ENCODE results near the gene USH2A.
"Not testable (repeated sequence)": the region's sequence is repeated elsewhere in the genome, so short reads cannot be mapped to it uniquely, and the experiment has no call there.

The USH2A gene

DNA sequence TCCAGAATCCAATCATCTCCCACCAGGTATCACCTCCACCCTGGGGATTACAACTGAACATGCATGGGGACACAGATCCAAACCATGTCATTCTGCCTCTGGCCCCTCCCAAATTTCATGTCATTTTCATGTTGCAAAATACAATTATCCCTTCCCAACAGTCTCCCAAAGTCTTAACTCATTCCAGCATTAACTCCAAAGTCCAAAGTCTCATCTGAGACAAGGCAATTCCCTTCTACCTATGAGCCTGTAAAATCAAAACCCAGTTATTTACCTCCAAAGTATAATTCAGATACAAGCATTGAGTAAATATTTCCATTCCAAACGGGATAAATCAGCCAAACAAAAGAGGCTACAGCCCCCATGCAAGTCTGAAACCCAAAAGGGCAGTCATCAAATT, 73.1 kb downstream of the USH2A start:
- TF ChIP-seq ZNF274 (IDR thresholded peaks at IDR 0.05; ENCODE audit: low read depth, low read length) = no peak
- no peak overlapping the region for H3K4me3 ChIP-seq (ENCODE audit: low read length)

DNA sequence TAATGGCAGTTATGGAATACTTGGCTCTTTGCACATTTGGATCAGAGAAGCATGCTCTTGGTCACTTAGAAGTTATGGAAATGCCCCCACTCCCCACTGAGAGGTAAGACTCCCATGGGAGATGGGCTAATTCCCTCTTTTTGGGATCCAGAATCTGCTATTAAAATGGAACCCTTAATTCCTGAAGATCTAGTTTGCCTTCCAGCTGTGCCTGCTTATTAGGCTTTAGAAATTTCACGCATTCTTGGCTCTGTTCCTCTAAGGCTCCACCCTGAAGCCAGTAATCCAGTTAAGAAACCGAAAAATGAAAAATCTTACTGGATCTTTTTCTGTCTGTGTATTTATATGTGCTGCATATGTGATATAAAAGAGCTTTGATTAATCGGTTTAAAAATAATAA, 76.7 kb downstream of the USH2A start:
- no peak overlapping the region for H3K4me3 ChIP-seq (ENCODE audit: low read length)
- TF ChIP-seq ZNF274 (IDR thresholded peaks at IDR 0.05; ENCODE audit: low read depth, low read length) = no peak

DNA sequence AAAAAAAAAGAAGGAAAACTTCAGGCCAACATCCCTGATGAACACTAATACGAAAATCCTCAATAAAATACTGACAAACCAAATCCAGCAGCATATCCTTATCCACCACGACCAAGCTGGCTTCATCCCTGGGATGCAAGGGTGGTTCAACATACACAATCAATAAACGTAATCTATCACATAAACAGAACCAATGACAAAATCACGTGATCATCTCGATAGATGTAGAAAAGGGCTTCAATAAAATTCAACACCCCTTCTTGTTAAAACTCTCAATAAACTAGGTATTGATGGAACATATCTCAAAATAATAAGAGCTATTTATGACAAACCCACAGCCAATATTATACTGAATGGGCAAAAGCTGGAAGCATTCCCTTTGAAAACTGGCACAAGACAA, 82.7 kb downstream of the USH2A start:
- H3K4me3 ChIP-seq (ENCODE audit: low read length) = not testable (repeated sequence)

DNA sequence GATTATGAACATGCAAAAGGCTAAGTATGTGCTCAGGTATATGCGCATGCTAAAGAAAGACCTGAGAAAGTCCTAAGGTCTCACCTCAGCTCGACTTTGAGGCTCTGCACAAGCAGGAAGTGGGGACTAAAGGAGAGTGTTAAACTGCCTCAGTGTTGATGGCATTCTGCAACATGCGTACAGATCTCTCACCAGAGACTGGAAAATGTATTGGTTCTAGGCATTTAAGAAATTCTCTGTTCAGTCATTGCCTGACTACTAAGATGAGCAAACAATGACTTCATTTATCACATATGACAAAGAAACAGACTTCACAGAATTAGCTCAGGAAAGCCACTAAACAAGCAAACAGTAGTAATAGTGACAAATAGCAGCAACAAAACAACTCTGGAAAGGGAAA, 90.8 kb downstream of the USH2A start:
- H3K4me3 ChIP-seq (ENCODE audit: low read length) = no peak overlapping the region
- TF ChIP-seq ZNF274 (IDR thresholded peaks at IDR 0.05; ENCODE audit: low read depth, low read length) = no peak

DNA sequence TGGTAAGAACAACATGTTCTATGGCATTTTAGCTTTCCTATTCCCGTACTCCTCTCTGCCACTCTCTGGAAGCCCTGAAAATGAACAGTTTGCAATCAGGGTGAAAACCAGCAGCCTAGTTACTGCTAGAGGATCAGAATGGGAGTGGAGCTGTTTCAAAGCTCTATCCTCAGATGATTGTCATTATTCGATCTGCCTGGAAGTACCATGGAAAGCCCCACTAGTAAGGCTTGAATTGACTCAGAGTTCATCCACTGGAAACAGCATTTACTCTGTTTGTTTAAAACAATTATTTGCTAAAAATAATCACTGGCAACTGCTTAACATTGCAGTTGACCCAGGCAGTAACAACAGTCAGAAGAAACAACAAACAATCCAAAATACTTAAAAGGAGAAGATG, 91.2 kb downstream of the USH2A start:
- no peak for TF ChIP-seq ZNF274 (IDR thresholded peaks at IDR 0.05; ENCODE audit: low read depth, low read length)
- no peak overlapping the region for H3K4me3 ChIP-seq (ENCODE audit: low read length)

DNA sequence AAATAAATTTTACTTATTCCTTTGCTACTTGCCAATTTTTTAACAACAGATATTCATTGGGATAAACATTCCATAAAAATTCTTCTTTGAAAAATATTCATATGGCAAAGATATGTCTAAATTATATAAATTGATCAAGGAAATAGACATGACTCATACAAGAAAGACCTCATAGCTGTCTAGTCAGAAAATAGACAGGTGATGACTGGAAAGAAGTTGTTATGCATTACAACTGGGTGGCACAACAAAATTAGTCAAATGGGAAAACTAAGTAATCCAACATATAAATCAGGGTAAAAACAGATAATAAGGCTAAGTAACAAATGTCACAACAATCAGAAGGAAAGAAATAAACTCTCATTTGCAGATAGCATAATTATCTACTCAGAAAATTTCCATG, 92.0 kb downstream of the USH2A start:
- no peak overlapping the region for H3K4me3 ChIP-seq (ENCODE audit: low read length)
- no peak for TF ChIP-seq ZNF274 (IDR thresholded peaks at IDR 0.05; ENCODE audit: low read depth, low read length)

DNA sequence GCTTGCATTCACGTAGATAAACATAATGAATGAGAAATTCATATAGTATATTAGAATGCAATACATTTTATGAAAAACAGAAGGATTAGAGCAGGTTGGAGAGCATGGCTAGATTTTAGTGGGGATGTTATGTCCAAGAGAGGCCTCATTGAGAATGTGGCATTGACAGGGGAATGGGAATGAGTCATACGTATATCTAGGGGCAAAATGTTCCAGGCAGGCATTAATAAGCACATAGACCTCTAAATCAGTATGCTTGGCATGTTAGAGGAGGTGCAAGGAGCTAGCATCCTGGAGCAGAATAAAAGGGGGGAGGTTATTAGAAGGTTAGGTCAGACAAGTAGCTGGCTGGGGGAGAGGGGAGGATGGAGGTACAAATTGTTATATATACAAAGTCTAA, 93.0 kb downstream of the USH2A start:
- TF ChIP-seq ZNF274 (IDR thresholded peaks at IDR 0.05; ENCODE audit: low read depth, low read length) = no peak
- H3K4me3 ChIP-seq (ENCODE audit: low read length) = no peak overlapping the region

DNA sequence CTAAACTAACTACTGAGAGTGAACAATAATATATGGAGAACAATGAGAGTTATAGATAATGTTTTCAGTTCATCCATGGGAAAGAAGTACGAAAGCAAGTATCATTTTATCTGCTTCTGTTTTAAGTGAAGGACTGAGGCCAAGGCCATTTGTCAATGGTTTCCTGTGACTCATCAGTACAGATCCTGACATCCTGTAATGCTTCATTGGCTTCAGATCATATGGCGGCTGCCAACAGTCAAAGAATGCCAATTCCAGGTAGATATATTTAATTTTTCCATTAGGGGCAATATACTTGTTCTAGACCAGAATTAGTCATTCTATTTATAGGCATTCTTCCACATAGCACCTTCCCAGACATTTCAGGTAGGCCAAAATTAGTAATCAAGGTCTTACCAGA, 97.3 kb downstream of the USH2A start:
- no peak overlapping the region for H3K4me3 ChIP-seq (ENCODE audit: low read length)
- TF ChIP-seq ZNF274 (IDR thresholded peaks at IDR 0.05; ENCODE audit: low read depth, low read length) = no peak

DNA sequence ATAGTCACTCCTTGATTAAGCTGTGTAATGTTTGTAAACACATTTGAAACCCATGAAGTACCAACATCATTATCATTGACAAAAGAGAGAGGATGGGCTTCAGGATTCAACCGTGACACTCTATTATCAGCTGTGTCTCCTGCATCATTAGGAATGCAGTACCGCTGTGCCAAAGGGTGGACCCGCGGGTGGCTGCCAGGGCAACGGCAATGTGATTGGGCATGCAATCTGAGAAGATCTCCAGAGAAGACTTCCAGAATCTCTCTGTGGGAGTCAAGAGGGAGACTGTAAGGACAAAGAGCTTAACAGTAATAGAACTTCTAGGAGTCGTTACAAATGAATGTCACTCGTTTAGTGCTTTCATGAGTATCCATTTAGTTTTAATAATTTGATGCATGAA, 97.9 kb downstream of the USH2A start:
- TF ChIP-seq ZNF274 (IDR thresholded peaks at IDR 0.05; ENCODE audit: low read depth, low read length) = no peak
- H3K4me3 ChIP-seq (ENCODE audit: low read length) = no peak overlapping the region

DNA sequence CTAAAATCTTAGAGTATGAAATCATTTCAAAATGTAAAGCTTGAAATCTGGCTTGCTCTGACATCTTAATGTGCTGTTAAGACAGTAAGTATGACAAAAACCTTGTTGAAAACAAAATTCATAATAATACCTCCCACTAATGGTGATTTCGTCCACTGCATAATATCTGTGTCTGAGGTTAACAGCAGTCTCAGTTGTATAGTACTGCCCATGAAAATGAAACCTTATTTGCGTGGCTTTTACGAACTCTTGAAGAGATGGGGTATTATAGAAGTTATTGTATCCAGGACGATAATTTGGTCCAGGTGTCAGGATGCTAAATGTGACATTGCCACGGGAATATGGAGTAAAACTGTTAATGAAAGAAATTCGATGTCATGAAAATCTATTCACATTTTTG, 99.9 kb downstream of the USH2A start:
- H3K4me3 ChIP-seq (ENCODE audit: low read length) = no peak overlapping the region
- TF ChIP-seq ZNF274 (IDR thresholded peaks at IDR 0.05; ENCODE audit: low read depth, low read length) = no peak

DNA sequence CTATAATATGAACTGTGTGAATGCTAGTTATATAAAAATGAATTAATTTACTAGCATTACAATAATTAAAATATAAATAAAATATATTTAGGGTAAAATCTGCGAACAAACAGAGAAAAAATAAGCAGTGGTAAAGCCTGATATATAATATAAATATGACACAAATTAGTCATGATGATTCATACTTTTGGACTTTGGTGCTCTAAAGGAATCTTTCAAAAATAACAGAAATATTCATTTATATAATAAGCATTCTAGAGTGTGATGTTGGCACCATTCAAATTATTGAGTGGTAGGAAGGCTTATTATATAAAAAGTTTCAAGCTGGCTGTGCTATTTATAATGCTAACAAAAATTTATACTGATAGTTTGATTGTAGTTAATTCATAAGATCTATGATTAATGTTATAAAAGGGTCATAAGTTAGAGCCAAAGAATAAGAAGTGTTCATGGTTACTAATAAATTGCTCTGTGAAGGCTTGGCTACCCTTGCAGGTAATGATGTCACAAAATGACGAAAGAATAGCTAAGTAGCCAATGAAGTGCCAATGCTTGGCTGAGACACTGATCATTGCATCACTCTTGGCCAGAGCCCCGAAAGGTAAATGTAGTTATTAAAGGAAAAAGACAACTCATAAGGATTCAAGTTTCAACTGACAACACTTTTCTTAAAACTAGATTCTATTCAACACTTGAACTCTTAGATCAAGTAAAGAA, 108.7 kb downstream of the USH2A start:
- H3K4me3 ChIP-seq (ENCODE audit: low read length) = no peak overlapping the region
- no peak for TF ChIP-seq ZNF274 (IDR thresholded peaks at IDR 0.05; ENCODE audit: low read depth, low read length)

DNA sequence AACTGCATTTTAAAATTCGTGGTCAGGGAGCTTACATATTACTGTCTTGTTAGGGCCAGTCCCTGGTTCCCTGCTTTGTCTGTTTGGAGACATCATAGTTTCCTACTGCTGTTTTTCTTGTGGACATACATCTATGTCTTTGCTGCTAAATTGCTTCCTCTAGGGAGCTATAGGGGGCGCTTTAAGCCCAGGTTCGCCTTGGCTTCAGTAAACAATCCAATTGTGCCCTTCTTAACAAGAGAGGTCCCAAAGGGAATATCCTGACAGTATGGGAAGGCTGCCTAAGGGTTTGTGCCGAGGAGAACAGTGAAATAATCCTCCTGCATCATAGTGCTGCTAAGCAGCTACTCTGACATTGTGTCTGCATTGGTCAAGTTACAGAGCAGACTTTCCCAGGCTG, 112.5 kb downstream of the USH2A start:
- TF ChIP-seq ZNF274 (IDR thresholded peaks at IDR 0.05; ENCODE audit: low read depth, low read length) = no peak
- H3K4me3 ChIP-seq (ENCODE audit: low read length) = no peak overlapping the region

DNA sequence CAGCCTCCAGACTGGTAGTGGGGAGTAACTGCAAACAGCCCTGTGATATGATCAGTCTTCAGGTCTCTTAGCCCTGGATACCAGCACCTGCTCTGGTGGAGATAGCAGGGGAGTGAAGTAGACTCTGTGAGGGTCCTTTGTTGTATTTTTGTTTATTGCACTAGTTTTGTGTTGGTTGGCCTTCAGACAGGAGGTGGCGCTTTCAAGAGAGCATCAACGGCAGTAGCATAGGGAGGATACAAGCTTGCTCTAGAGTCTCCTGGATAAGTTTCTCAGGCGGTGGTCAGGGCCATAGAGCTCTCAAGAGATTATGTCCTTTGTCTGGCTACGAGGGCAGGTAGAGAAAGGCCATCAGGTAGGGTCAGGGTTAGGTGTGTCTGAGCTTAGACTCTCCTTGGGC, 116.4 kb downstream of the USH2A start:
- H3K4me3 ChIP-seq (ENCODE audit: low read length) = no peak overlapping the region
- no peak for TF ChIP-seq ZNF274 (IDR thresholded peaks at IDR 0.05; ENCODE audit: low read depth, low read length)

DNA sequence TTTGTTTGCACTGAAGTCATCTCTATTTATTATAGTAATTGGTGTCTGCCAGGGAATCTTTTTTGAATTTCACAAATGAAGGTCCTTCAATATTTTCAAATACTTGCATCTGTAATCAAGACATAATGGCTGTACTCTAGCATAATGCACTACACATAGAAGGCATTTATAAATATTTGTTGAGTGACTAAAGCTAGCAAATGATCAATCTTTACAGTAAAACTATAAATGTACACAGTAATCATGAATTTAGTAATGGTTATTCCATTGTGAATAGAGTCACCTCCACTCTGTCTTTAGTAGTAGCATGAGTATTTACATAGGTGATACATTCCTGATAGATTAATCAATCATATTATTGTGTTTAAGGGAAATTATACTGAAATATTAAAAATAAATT, 119.6 kb downstream of the USH2A start:
- no peak for TF ChIP-seq ZNF274 (IDR thresholded peaks at IDR 0.05; ENCODE audit: low read depth, low read length)
- H3K4me3 ChIP-seq (ENCODE audit: low read length) = no peak overlapping the region

DNA sequence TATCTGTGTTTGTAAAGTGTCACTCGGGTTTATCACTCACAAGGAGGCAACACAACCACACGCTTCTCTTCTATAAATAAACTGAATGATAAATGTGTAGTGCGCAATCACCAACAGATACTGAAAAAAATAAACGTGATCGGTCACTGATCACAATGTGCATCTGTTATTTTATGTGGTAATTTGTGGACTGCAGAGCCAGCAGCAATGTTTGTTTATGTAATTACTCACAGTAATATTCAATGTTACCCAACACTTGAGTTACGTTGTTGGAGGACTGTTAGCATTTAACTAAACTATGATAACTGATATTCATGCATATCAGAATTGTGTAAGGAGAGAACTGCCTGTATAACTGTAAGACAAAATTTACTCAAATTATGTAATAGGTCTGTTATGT, 129.6 kb downstream of the USH2A start:
- H3K4me3 ChIP-seq (ENCODE audit: low read length) = no peak overlapping the region
- TF ChIP-seq ZNF274 (IDR thresholded peaks at IDR 0.05; ENCODE audit: low read depth, low read length) = no peak

DNA sequence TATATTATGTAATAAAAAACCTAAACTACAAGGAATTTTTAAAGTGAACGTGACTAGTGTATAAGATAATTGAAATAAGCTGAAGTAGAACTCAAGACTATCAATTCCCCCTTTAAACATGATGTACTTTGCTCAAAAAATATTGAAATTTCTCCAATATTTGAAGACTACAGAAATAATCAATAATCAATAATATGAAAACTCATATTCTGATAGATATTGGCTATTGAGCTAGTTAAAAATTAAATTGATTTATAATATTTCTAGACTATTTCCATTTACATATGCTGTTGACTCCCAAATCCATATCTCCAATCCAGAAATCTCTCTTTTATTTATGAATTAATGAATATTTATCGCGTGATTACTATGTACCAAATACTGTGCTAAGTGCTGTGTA, 133.2 kb downstream of the USH2A start:
- TF ChIP-seq ZNF274 (IDR thresholded peaks at IDR 0.05; ENCODE audit: low read depth, low read length) = no peak

More for the DNA sequence above, 133.2 kb downstream of the USH2A start:
- no peak overlapping the region for H3K4me3 ChIP-seq (ENCODE audit: low read length)

Measured in GM08714 (cell line).